GM18517 (cell line): Measurements from ENCODE around the gene OR11A1.

Experiments used
- ATAC-seq: cut with Tn5 transposase; IDR thresholded peaks from one replicate; pipeline ENCODE4 v1.9.1; 2021; ENCODE audit warnings: mild to moderate bottlenecking, moderate library complexity; ENCODE audit not compliant: unreplicated experiment

OR11A1 gene

GRCh38 chr6:29399525-29399924 lies 57.3 kb downstream of the OR11A1 start:
- ATAC-seq, result no peak

- no peak for ATAC-seq
These were observed 61.5 kb downstream of the OR11A1 start, which contains the start of gene OR12D2 for GRCh38 chr6:29395331-29395730. TSS of gene OR12D2 (plus strand) at chr6:29395631. CDS start at chr6:29396700, 1,069 bp downstream.

GRCh38 chr6:29388533-29388932 lies 68.3 kb downstream of the OR11A1 start:
- no peak for ATAC-seq

GRCh38 chr6:29376003-29376402 lies 80.9 kb downstream of the OR11A1 start:
- ATAC-seq, result no peak
